ENCODE results near the gene BEGAIN. TPM values are rescaled to one million over a fixed set of nuclear protein-coding genes. Genes with fewer than 3 reads are reported as not detected.
A peak's percentile ranks its signal among the peaks of the same experiment; 100 is the strongest.

The BEGAIN gene
- total and polyA plus RNA-seq, 2 of the 8 experiments (the other 6 are each of a cell fraction or from before 2014, with no cell fraction given), result 2.9 to 3.0 TPM

- WGBS, 2 experiments (ENCODE audit: extremely low coverage in 1 of 2, insufficient coverage in 1 of 2, insufficient read length in 1 of 2, insufficient replicate concordance in 2 of 2, low coverage in 1 of 2, low lambda C conversion rate in 2 of 2, missing lambda C conversion rate in 1 of 2), result 60% methylated on average over 2 of the region's 3 CpGs; no CpG with 5 or more reads in 1 of the 2 experiments
- no peak overlapping the region; a peak in 1 of 8 replicates for H3K4me3 ChIP-seq (ENCODE audit: extremely low read depth in 1 of 4, insufficient read depth in 2 of 4, low read depth in 3 of 4, low read length in 4 of 4)
- H4K91ac ChIP-seq (replicated peaks; ENCODE audit: insufficient read length, low read length), result peak overlapping the region; percentile 69
- peak overlapping the region; percentile 6; the same call in 1 of the 2 replicates for H2BK20ac ChIP-seq (ENCODE audit: low read length)
- no peak overlapping the region for H3K27ac ChIP-seq (ENCODE audit: low read depth, low read length)
- H3K79me1 ChIP-seq (ENCODE audit: low read depth, low read length), result no peaks in the 10 kb centered on the region
- H2AFZ ChIP-seq (ENCODE audit: low read length), result 0 out of 2 replicates have a peak overlapping the region, but pooled peaks have one; percentile 80
- CTCF ChIA-PET (ENCODE audit: partially characterized antibody), result interaction anchor here (0.8 to 3.8 kb wide), 6 partner anchors 13 to 81 kb away, joined by 3 to 25 read pairs (median 5); no protein-coding TSS in a partner anchor
- H3K9ac ChIP-seq (replicated peaks in 1 of 4; ENCODE audit: extremely low read depth in 1 of 4, low read depth in 3 of 4, low read length in 3 of 4), result no peak overlapping the region
- H3K14ac ChIP-seq (ENCODE audit: insufficient read length), result no peak overlapping the region
- H2AK5ac ChIP-seq (ENCODE audit: low read depth, low read length), result no peak overlapping the region
- DNase-seq (ENCODE audit: low read depth in 1 of 2, low spot score in 2 of 2), result no peak
- H3K9me3 ChIP-seq (ENCODE audit: insufficient read depth in 2 of 2, low read depth in 1 of 2, low read length in 1 of 2), result no peaks in the 10 kb centered on the region
- peak overlapping the region; percentile 63; the same call in 1 of the 2 replicates for H2BK5ac ChIP-seq (ENCODE audit: low read depth, low read length)
- no peak overlapping the region for H3K23ac ChIP-seq (ENCODE audit: insufficient read length)
- H4K8ac ChIP-seq (ENCODE audit: extremely low read depth, insufficient read depth, low read length), result no peak overlapping the region; the same call in 1 of the 2 replicates
- peaks cover 0 to 25% (median 18%) of the 10 kb centered on the region in 4 experiments; a peak in 6 of 7 replicates for H3K4me1 ChIP-seq (replicated peaks in 1 of 4; ENCODE audit: control insufficient read depth in 3 of 4, insufficient read depth in 4 of 4, low read length in 3 of 4)
- no peaks in the 10 kb centered on the region for H3K79me2 ChIP-seq (ENCODE audit: control insufficient read depth in 1 of 2, insufficient read depth in 2 of 2, low read length in 2 of 2)
- no peak for TF ChIP-seq ASH2L (IDR thresholded peaks at IDR 0.05; ENCODE audit: low read length)
- no peak for TF ChIP-seq SRF (IDR thresholded peaks at IDR 0.05; ENCODE audit: low read depth, low read length)
- TF ChIP-seq SIRT6 (IDR thresholded peaks at IDR 0.05; ENCODE audit: low read length), result no peak
- TF ChIP-seq HDAC6 (IDR thresholded peaks at IDR 0.05; ENCODE audit: low read depth, low read length), result no peak
- no peak for TF ChIP-seq EP300 (IDR thresholded peaks at IDR 0.05; ENCODE audit: borderline replicate concordance in 1 of 2, low read depth in 2 of 2, low read length in 2 of 2)
- no peak for TF ChIP-seq SUZ12 (IDR thresholded peaks at IDR 0.05; ENCODE audit: low read length)
- TF ChIP-seq SP1 (IDR thresholded peaks at IDR 0.05; ENCODE audit: low read depth, low read length), result no peak
- TF ChIP-seq JUN (IDR thresholded peaks at IDR 0.05; ENCODE audit: low read depth, low read length), result no peak
- TF ChIP-seq TAF7 (optimal IDR thresholded peaks at IDR 0.05; ENCODE audit: borderline replicate concordance, low read depth, low read length), result no peak
- POLR2A ChIA-PET (ENCODE audit: partially characterized antibody), result interaction anchor here (1.0 kb wide), 1 partner anchor 12 kb away, joined by 3 read pairs; no protein-coding TSS in a partner anchor
- peaks cover 7% of the 10 kb centered on the region; the same call in 1 of the 2 replicates for H3K23me2 ChIP-seq (ENCODE audit: low read depth, low read length)
- no peak overlapping the region for H3K18ac ChIP-seq (ENCODE audit: extremely low read depth, low read length)
- no peak overlapping the region for H4K5ac ChIP-seq (ENCODE audit: insufficient read length, low read depth, low read length)
- H3K27me3 ChIP-seq (replicated peaks in 1 of 4; ENCODE audit: control insufficient read depth in 3 of 4, extremely low read depth in 1 of 4, insufficient read depth in 3 of 4, low read length in 3 of 4), result peaks cover 20 to 25% (median 24%) of the 10 kb centered on the region in 4 experiments; a peak in 6 of 7 replicates
- H3K4ac ChIP-seq (replicated peaks; ENCODE audit: insufficient read length, low read depth, low read length), result no peak overlapping the region
- H2BK12ac ChIP-seq (ENCODE audit: low read depth, low read length), result peak overlapping the region; percentile 78; the same call in 1 of the 2 replicates
- peak overlapping the region; percentile 41 to 48; a peak in 1 of 4 replicates for H3K4me2 ChIP-seq (ENCODE audit: insufficient read depth in 1 of 2, low read depth in 2 of 2, low read length in 2 of 2)
- no peak overlapping the region for H3K56ac ChIP-seq (replicated peaks; ENCODE audit: insufficient read length, low read depth, low read length)
- H3K36me3 ChIP-seq (ENCODE audit: control insufficient read depth in 2 of 4, insufficient read depth in 4 of 4, low read length in 3 of 4), result no peaks in the 10 kb centered on the region; a peak in 1 of 8 replicates
- peak overlapping the region; percentile 69 for H2BK120ac ChIP-seq (replicated peaks; ENCODE audit: low read depth, low read length)
- FAIRE-seq, result no peak
- peak overlapping the region; percentile 7; the same call in 1 of the 2 replicates for H2BK15ac ChIP-seq (ENCODE audit: low read length)
- no peaks in the 10 kb centered on the region for H4K20me1 ChIP-seq (replicated peaks in 1 of 2; ENCODE audit: control insufficient read depth in 1 of 2, insufficient read depth in 2 of 2, low read length in 2 of 2)
Measured at GRCh38 chr14:100572543-100572942, 14.7 kb downstream of the BEGAIN start.

Data from H1 (cell line).